ENCODE results near the gene MCRIP2.
"Not testable (repeated sequence)": the region's sequence is repeated elsewhere in the genome, so short reads cannot be mapped to it uniquely, and the experiment has no call there.

The MCRIP2 gene

GRCh38 chr16:683396-684070 lies 41.9 kb downstream of the MCRIP2 start:
- no peak for DNase-seq

- peak; percentile 83 for DNase-seq
Observed at GRCh38 chr16:684071-684794, 42.6 kb downstream of the MCRIP2 start, which contains the start of gene JMJD8. Gene JMJD8, minus strand, starts transcription at chr16:684334. Its CDS starts 15 bp downstream, at chr16:684319.

- DNase-seq, result peak; percentile 63
Observed at GRCh38 chr16:684961-685696, 43.5 kb downstream of the MCRIP2 start.

DNA sequence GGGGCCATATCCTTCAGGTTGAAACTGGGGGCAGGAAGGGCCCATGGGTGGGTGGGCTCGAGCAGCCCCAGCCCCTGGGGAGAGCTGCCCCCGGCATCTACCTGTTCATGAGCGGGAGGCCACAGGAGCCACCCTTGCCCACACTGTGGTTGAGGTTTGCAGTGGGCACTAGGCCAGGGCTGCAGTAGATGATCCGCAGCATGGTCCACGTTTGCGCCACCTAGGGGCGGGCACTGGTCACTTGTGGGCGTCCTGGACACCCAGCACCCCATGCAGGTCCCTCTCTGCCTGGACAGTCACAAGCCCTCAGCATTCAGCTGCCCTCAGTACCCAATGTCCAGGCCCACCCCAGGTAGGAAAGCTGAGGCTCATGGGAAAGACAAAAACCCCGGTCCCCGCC lies 44.3 kb downstream of the MCRIP2 start:
- DNase-seq, result no peak

GRCh38 chr16:686459-687260 lies 45.0 kb downstream of the MCRIP2 start:
- DNase-seq, result no peak

DNA sequence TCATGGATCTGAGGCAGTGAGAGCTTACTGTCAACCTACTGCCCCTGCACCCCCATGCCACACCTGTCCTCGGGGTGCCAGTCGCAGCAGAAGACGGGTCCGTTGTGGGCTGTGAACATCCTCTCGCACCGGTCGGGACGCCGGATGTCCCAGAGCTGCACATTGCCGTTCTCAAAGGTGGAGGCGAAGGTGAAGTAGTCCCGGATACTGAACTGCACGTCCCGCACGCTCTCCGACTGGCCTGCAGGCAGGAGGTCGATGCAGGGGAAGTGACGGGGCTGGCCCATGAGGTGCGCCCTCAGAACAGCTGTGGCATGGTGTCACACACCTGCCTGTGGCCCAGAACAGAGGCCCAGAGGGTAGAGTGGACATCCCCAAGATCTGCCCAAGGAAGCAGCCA lies 45.9 kb downstream of the MCRIP2 start:
- DNase-seq, result no peak

DNA sequence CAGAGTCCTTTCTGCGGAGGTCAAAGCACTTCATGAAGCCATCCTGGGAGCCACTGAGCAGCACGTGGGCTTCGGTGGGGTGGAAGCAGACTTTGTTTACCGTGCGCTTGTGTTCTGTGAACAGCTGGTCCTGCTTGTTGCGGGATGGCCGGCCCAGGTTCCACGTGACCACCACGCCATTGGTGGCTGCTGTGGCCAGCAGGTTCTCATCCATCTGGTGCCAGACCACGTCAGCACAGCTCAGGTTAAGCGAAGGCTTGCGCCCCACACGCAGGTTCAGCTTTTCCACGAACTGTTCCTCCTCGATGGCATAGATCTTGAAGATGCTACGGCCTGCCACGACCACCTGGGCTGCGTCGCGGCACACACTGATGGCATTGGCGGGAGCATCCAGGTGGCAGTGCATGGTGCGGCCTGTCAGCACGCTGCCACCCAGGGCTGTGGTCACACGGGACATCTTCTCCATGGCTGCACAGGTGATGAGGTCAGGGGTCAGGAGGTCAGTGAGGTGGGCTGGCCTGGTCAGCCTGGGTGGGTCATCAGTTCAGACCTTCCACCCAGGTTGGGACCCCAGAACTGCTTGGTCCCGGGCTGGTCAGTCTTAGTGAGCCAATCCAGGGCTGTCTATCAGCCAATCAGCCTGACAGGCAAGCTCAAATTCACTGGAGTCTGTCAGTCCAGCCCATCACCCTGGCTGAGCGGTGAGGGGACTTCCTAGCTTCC lies 47.7 kb downstream of the MCRIP2 start:
- no peak for DNase-seq

GRCh38 chr16:691242-691641 lies 49.6 kb downstream of the MCRIP2 start:
- not testable (repeated sequence) for DNase-seq

- DNase-seq, result no peak
Observed at GRCh38 chr16:692356-693108, 50.9 kb downstream of the MCRIP2 start.

GRCh38 chr16:693364-693763 lies 51.7 kb downstream of the MCRIP2 start:
- DNase-seq, result no peak

DNA sequence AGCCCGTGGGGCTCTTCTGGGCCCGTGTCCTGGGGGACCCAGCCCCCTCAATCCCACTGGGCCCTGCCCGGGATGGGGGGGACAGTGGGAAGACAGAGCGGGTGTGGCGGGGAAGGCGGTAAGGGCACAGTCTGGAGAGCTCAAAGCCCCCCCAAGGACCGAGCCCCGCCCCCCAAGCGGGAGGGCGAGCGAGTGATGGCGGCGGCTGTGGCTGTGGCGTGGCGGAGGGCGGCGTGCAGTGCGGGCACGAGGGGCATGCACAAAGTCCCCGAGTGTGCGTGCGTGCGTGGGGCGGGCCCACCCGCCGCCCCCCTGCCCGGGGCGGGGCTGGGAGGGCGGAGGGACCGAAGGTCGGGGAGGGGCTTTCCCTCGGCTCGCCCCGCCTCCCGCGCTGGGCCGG lies 52.1 kb downstream of the MCRIP2 start:
- no peak for DNase-seq

- no peak for DNase-seq
Observed at GRCh38 chr16:694187-694862, 52.7 kb downstream of the MCRIP2 start.

DNA sequence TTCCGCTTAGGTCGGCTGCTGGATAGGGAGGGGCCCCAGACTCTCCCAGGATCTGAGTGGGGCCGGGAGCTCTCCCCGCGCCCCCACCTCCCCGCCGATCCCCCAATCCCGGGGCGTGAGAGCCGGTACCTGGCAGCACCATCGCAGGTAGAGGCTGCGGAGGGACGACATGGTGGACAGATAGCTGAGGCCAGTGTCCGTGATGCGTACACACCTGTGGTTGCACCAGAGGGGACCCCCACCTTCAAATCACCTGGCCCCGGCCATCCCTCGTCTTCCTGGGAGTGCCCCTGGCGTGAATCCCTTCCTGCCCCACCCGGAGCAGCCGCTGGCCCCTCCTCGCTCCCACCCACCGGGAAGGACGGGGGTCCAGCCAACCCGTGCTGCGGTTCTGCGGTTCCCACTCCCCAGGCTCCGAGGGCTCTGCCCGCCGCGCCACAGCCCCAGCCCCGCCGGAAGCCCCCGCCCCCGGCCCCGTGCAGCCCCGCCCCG lies 53.3 kb downstream of the MCRIP2 start:
- no peak for DNase-seq

DNA sequence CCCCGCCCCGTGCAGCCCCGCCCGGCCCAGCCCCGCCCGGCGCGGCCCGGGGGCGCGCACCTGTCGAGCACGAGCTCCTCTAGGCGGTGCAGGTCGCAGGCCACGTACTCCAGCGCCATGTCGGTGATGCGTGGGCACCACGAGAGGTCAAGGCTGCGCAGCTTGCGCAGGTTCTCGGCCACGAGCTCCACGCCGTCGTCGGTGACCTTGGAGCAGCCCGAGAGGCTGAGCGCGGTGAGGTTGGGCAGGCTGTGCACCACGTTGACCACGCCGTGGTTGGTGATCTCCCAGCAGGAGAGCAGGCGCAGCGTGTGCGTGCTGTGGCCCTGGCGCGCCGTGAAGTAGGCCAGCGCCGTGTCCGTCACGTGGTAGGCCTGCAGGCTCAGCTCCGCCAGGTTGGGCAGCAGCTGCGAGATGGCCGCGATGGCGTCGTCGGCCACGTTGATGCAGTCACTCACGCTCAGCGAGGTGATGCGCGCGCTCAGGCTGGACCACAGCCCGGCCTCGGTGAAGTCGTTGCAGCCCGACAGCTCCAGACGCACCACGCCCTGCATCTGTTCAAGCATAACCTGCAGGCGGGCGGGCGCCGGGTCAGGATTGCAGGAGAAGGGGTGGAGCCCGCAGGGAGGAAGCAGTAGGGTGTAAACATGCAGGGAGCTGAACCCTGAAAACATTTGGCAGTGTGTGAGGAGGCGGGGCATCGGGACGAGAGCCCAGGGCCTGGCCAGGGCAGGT lies 53.9 kb downstream of the MCRIP2 start:
- peak; percentile 79 for DNase-seq
